ENCODE data around the gene FADS6.

Gene FADS6

DNA sequence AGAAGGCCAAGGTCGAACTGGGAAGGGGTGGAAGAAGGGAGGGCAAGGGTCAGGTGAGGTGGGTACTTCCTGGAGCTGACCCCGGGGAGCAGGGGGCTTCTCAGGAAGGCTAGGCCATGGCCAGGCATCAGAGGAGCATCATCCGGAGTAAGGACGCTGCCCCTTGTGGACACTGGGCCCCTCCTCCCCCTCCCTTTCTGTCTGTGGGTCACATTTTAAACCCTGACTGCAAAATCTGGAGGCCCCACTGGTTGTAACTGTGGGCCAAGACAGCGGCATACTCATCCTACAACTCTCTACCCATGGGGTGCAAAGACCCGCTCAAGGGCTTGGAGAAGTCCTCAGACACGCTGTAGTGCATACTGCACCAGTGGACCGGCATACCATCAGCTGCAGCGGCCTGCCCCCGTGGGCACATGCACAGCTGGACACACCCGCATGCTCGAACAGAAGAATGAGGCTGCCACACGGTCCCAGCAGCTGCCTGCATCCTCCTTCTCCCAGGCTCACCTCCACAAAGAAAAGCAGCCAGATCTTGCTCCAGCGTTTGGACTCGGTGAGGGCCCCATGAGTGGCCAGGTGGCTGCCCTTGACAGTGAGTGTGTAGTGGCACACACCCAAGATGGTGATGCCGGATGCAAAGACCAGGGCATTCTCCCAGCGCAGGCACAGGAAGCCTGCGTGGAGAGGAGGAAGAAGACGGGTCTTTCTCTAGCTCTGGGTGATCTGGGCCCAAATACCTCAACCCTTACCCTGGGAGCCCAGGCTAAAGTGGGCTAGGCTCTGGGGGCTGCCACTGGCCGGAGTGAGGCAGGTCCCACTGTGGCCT, 1.2 kb downstream of the FADS6 start (continued):
- TF ChIP-seq, protein P1, sequence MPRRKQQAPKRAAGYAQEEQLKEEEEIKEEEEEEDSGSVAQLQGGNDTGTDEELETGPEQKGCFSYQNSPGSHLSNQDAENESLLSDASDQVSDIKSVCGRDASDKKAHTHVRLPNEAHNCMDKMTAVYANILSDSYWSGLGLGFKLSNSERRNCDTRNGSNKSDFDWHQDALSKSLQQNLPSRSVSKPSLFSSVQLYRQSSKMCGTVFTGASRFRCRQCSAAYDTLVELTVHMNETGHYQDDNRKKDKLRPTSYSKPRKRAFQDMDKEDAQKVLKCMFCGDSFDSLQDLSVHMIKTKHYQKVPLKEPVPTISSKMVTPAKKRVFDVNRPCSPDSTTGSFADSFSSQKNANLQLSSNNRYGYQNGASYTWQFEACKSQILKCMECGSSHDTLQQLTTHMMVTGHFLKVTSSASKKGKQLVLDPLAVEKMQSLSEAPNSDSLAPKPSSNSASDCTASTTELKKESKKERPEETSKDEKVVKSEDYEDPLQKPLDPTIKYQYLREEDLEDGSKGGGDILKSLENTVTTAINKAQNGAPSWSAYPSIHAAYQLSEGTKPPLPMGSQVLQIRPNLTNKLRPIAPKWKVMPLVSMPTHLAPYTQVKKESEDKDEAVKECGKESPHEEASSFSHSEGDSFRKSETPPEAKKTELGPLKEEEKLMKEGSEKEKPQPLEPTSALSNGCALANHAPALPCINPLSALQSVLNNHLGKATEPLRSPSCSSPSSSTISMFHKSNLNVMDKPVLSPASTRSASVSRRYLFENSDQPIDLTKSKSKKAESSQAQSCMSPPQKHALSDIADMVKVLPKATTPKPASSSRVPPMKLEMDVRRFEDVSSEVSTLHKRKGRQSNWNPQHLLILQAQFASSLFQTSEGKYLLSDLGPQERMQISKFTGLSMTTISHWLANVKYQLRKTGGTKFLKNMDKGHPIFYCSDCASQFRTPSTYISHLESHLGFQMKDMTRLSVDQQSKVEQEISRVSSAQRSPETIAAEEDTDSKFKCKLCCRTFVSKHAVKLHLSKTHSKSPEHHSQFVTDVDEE (CRISPR knock-in tag; IDR thresholded peaks at IDR 0.05), result no peak
- TF ChIP-seq ZC3H10 (CRISPR knock-in tag; IDR thresholded peaks at IDR 0.05) (no peak), ARNTL (CRISPR knock-in tag; IDR thresholded peaks at IDR 0.05; ENCODE audit: borderline replicate concordance, low read depth) (no peak), ZNF70 (CRISPR knock-in tag; IDR thresholded peaks at IDR 0.05) (no peak), ZFP30 (CRISPR knock-in tag; IDR thresholded peaks at IDR 0.05) (no peak)
- TF ChIP-seq, protein P2, sequence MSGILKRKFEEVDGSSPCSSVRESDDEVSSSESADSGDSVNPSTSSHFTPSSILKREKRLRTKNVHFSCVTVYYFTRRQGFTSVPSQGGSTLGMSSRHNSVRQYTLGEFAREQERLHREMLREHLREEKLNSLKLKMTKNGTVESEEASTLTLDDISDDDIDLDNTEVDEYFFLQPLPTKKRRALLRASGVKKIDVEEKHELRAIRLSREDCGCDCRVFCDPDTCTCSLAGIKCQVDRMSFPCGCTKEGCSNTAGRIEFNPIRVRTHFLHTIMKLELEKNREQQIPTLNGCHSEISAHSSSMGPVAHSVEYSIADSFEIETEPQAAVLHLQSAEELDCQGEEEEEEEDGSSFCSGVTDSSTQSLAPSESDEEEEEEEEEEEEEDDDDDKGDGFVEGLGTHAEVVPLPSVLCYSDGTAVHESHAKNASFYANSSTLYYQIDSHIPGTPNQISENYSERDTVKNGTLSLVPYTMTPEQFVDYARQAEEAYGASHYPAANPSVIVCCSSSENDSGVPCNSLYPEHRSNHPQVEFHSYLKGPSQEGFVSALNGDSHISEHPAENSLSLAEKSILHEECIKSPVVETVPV (CRISPR knock-in tag; IDR thresholded peaks at IDR 0.05), result no peak

DNA sequence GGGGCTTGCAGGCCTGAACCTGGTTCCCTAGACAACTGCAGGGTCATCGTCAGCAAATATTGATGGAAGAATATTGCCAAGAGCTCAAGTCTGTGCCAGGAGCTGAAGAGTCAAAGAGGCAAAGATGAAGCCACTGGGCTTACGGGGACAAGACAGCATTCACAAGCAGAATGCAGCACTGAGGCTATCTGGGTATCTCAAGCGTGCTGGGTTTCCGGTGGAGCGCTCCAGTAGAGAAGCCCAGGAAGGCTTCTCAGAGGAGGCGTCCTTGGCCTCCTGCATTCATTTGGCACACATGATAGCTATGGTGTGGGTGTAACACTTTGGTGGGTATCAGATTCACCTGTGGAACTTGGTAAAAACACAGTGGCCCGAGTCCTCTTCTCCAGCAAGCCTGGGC, 2.9 kb downstream of the FADS6 start:
- no peak for ATAC-seq
- TF ChIP-seq ZNF565 (CRISPR knock-in tag; conservative IDR thresholded peaks at IDR 0.05; ENCODE audit: low read depth) (no peak), SNAI2 (CRISPR knock-in tag; IDR thresholded peaks at IDR 0.05) (no peak), ZC3H10 (CRISPR knock-in tag; IDR thresholded peaks at IDR 0.05) (no peak), RARB (CRISPR knock-in tag; IDR thresholded peaks at IDR 0.05) (no peak), ISL1 (CRISPR knock-in tag; IDR thresholded peaks at IDR 0.05) (no peak), TCF4 (CRISPR knock-in tag; IDR thresholded peaks at IDR 0.05; ENCODE audit: borderline replicate concordance) (no peak), ZNF70 (CRISPR knock-in tag; IDR thresholded peaks at IDR 0.05) (no peak), OSR1 (CRISPR knock-in tag; IDR thresholded peaks at IDR 0.05) (no peak), BACH2 (CRISPR knock-in tag; IDR thresholded peaks at IDR 0.05; ENCODE audit: borderline replicate concordance) (no peak), CSDC2 (CRISPR knock-in tag; IDR thresholded peaks at IDR 0.05) (no peak), ESRRG (CRISPR knock-in tag; IDR thresholded peaks at IDR 0.05) (no peak)
- TF ChIP-seq, protein P3, sequence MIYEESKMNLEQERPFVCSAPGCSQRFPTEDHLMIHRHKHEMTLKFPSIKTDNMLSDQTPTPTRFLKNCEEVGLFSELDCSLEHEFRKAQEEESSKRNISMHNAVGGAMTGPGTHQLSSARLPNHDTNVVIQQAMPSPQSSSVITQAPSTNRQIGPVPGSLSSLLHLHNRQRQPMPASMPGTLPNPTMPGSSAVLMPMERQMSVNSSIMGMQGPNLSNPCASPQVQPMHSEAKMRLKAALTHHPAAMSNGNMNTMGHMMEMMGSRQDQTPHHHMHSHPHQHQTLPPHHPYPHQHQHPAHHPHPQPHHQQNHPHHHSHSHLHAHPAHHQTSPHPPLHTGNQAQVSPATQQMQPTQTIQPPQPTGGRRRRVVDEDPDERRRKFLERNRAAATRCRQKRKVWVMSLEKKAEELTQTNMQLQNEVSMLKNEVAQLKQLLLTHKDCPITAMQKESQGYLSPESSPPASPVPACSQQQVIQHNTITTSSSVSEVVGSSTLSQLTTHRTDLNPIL (CRISPR knock-in tag; IDR thresholded peaks at IDR 0.05; ENCODE audit: low read depth), result no peak
- TF ChIP-seq, protein P2 (CRISPR knock-in tag; IDR thresholded peaks at IDR 0.05), result no peak
- TF ChIP-seq, protein P4, sequence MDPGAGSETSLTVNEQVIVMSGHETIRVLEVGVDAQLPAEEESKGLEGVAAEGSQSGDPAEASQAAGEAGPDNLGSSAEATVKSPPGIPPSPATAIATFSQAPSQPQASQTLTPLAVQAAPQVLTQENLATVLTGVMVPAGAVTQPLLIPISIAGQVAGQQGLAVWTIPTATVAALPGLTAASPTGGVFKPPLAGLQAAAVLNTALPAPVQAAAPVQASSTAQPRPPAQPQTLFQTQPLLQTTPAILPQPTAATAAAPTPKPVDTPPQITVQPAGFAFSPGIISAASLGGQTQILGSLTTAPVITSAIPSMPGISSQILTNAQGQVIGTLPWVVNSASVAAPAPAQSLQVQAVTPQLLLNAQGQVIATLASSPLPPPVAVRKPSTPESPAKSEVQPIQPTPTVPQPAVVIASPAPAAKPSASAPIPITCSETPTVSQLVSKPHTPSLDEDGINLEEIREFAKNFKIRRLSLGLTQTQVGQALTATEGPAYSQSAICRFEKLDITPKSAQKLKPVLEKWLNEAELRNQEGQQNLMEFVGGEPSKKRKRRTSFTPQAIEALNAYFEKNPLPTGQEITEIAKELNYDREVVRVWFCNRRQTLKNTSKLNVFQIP (CRISPR knock-in tag; IDR thresholded peaks at IDR 0.05; ENCODE audit: borderline replicate concordance, low read depth), result no peak

DNA sequence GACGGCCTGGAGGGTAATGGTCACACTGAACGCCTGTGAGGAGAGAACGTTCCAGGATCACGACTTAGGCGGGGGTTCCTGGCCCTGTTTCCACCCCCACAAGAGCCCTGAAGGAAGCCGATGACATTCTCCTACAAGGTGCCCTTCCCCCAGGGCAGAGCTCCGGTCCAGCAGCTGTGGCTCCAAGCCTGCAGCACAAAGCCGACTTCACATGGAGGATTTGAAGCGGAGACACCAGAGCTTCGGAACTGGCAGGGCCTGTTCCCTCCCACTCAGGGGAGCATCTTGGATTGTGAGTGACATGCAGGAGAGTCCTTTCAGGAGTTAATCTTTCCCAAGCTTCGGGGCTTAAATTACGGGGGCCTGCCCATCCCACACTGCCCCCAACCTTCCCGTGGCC, 5.0 kb downstream of the FADS6 start:
- TF ChIP-seq RARB (CRISPR knock-in tag; IDR thresholded peaks at IDR 0.05) (no peak), BACH2 (CRISPR knock-in tag; IDR thresholded peaks at IDR 0.05; ENCODE audit: borderline replicate concordance) (no peak), ARNTL (CRISPR knock-in tag; IDR thresholded peaks at IDR 0.05; ENCODE audit: borderline replicate concordance, low read depth) (no peak), ZC3H10 (CRISPR knock-in tag; IDR thresholded peaks at IDR 0.05) (no peak), ISL1 (CRISPR knock-in tag; IDR thresholded peaks at IDR 0.05) (no peak), PPARA (CRISPR knock-in tag; IDR thresholded peaks at IDR 0.05; ENCODE audit: borderline replicate concordance) (no peak), ZFP30 (CRISPR knock-in tag; IDR thresholded peaks at IDR 0.05) (no peak), ZNF8 (CRISPR knock-in tag; IDR thresholded peaks at IDR 0.05) (no peak), ZNF565 (CRISPR knock-in tag; conservative IDR thresholded peaks at IDR 0.05; ENCODE audit: low read depth) (no peak), GLIS3 (CRISPR knock-in tag; IDR thresholded peaks at IDR 0.05) (no peak), ZNF70 (CRISPR knock-in tag; IDR thresholded peaks at IDR 0.05) (no peak), ZFP3 (CRISPR knock-in tag; IDR thresholded peaks at IDR 0.05) (no peak), OSR1 (CRISPR knock-in tag; IDR thresholded peaks at IDR 0.05) (no peak), CSDC2 (CRISPR knock-in tag; IDR thresholded peaks at IDR 0.05) (no peak), ESRRG (CRISPR knock-in tag; IDR thresholded peaks at IDR 0.05) (no peak)
- TF ChIP-seq, protein P3 (CRISPR knock-in tag; IDR thresholded peaks at IDR 0.05; ENCODE audit: low read depth), result no peak
- TF ChIP-seq, protein P2 (CRISPR knock-in tag; IDR thresholded peaks at IDR 0.05), result no peak
- ATAC-seq, result no peak

Measured in SK-N-SH treated with all-trans-retinoic acid at 6 μM for 48 hours (cell line).